ENCODE data around the gene TBPL2.

Gene TBPL2

GRCh38 chr14:55416866-55417265 is 23.6 kb downstream of the TBPL2 start:
- peak; percentile 14 for DNase-seq (ENCODE audit: extremely low spot score)
- POLR2A ChIA-PET, result no interaction called here
- CTCF ChIA-PET, result interaction anchor here (0.9 to 5.5 kb wide), 10 partner anchors 8 to 1074 kb away, joined by 3 to 29 read pairs (median 6); no protein-coding TSS in a partner anchor
- TF ChIP-seq CTCF (IDR thresholded peaks at IDR 0.05; ENCODE audit: control extremely low read depth, extremely low read depth, low read depth, missing control alignments), result no peak

GRCh38 chr14:55414551-55414950 is 25.9 kb downstream of the TBPL2 start:
- POLR2A ChIA-PET, result no interaction called here
- DNase-seq (ENCODE audit: extremely low spot score), result no peak
- CTCF ChIA-PET, result interaction anchor here (1.0 to 5.5 kb wide), 6 partner anchors 10 to 1076 kb away, joined by 3 to 29 read pairs (median 4); no protein-coding TSS in a partner anchor
- TF ChIP-seq CTCF (IDR thresholded peaks at IDR 0.05; ENCODE audit: control extremely low read depth, extremely low read depth, low read depth, missing control alignments), result no peak

- POLR2A ChIA-PET, result interaction anchor here (0.6 kb wide), 1 partner anchor 8 kb away, joined by 4 read pairs; no protein-coding TSS in a partner anchor
- CTCF ChIA-PET, result interaction anchor here (1.2 kb wide), 1 partner anchor 142 kb away, joined by 3 read pairs; no protein-coding TSS in a partner anchor
- no peak for DNase-seq (ENCODE audit: extremely low spot score)
- TF ChIP-seq CTCF (IDR thresholded peaks at IDR 0.05; ENCODE audit: control extremely low read depth, extremely low read depth, low read depth, missing control alignments), result no peak
Measured at GRCh38 chr14:55412676-55413075, 27.7 kb downstream of the TBPL2 start.

GRCh38 chr14:55411426-55412389 is 28.7 kb downstream of the TBPL2 start, which contains the start of gene ATG14:
ATG14 (minus strand) TSS chr14:55411830; CDS start chr14:55411822, 8 bp downstream.
- TF ChIP-seq CTCF (IDR thresholded peaks at IDR 0.05; ENCODE audit: control extremely low read depth, extremely low read depth, low read depth, missing control alignments), result no peak
- peak; percentile 95 for DNase-seq (ENCODE audit: extremely low spot score)
- ChIA-PET POLR2A (interaction anchor here (0.6 to 0.7 kb wide), 2 partner anchors 8 to 9 kb away, joined by 3 to 4 read pairs; no protein-coding TSS in a partner anchor), CTCF (interaction anchor here (1.2 to 1.5 kb wide), 2 partner anchors 79 to 141 kb away, joined by 3 read pairs; no protein-coding TSS in a partner anchor)

- no peak for DNase-seq (ENCODE audit: extremely low spot score)
- POLR2A ChIA-PET, result interaction anchor here (0.7 kb wide), 1 partner anchor 8 kb away, joined by 3 read pairs; no protein-coding TSS in a partner anchor
- TF ChIP-seq CTCF (IDR thresholded peaks at IDR 0.05; ENCODE audit: control extremely low read depth, extremely low read depth, low read depth, missing control alignments), result no peak
- CTCF ChIA-PET, result interaction anchor here (0.6 to 1.5 kb wide), 5 partner anchors 8 to 199 kb away, joined by 3 to 4 read pairs (median 3); no protein-coding TSS in a partner anchor
Measured at GRCh38 chr14:55410876-55411275, 29.5 kb downstream of the TBPL2 start.

GRCh38 chr14:55404173-55404854 is 36.1 kb downstream of the TBPL2 start:
- POLR2A ChIA-PET, result no interaction called here
- TF ChIP-seq CTCF (IDR thresholded peaks at IDR 0.05; ENCODE audit: control extremely low read depth, extremely low read depth, low read depth, missing control alignments), result no peak
- no peak for DNase-seq (ENCODE audit: extremely low spot score)
- CTCF ChIA-PET, result interaction anchor here (1.0 kb wide), 1 partner anchor 50 kb away, joined by 3 read pairs; no protein-coding TSS in a partner anchor

All from GM10248 (cell line).